Calu3 (cell line): ENCODE results near the gene CELF4. TPM values are rescaled to one million over a fixed set of nuclear protein-coding genes. Genes with fewer than 3 reads are reported as not detected.
A peak's percentile ranks its signal among the peaks of the same experiment; 100 is the strongest.

Experiments
- BruUV-seq: library from RNA; stranded (reverse); fragments of 400-500 nt; replicated peaks from 2 replicates; lab custom pipeline; 2021; lab: Mats Ljungman, UMichigan
- CTCF ChIA-PET: fragments of 300-600 bp; sonication (Branson Sonifier 250); formaldehyde crosslinking; loops from one replicate; lab custom pipeline; 2022; ENCODE audit warnings: antibody characterized with exemption; lab: Charles Lee
- DNase-seq: peaks from one replicate; pipeline ENCODE4 v3.0.0; 2022
- H3K27ac Mint-ChIP-seq: one replicate; pipeline ENCODE4 v1.8.0; 2022; ENCODE audit warnings: mixed read lengths; ENCODE audit not compliant: unreplicated experiment
- H3K27me3 Mint-ChIP-seq: one replicate; pipeline ENCODE4 v1.8.0; 2022; ENCODE audit warnings: mixed read lengths; ENCODE audit not compliant: unreplicated experiment
- H3K36me3 Mint-ChIP-seq: one replicate; pipeline ENCODE4 v1.8.0; 2022; ENCODE audit warnings: mild to moderate bottlenecking, moderate library complexity, mixed read lengths; ENCODE audit not compliant: insufficient read depth, unreplicated experiment
- H3K4me1 Mint-ChIP-seq: one replicate; pipeline ENCODE4 v1.8.0; 2022; ENCODE audit warnings: mild to moderate bottlenecking, low read depth, mixed read lengths; ENCODE audit not compliant: unreplicated experiment
- H3K4me3 Mint-ChIP-seq: one replicate; pipeline ENCODE4 v1.8.0; 2022; ENCODE audit warnings: mild to moderate bottlenecking, low read depth, moderate library complexity, mixed read lengths; ENCODE audit not compliant: unreplicated experiment
- H3K9me3 Mint-ChIP-seq: one replicate; pipeline ENCODE4 v1.8.0; 2022; ENCODE audit warnings: low read depth, mixed read lengths; ENCODE audit not compliant: unreplicated experiment
- intact Hi-C: fragments of 100-400 bp; cut with micrococcal nuclease; formaldehyde crosslinking; loops from one replicate; pipeline ENCODE4 v1.10.0; 2022; ENCODE audit not compliant: unreplicated experiment
- total RNA-seq: library from RNA; stranded (reverse); gene quantifications from 2 replicates; pipeline ENCODE4 v1.2.3, GENCODE V29; 2022
- TF ChIP-seq, protein P1 (sequence below): fragments of 200-600 bp; IDR thresholded peaks from one replicate; pipeline ENCODE4 v1.8.0; 2022; ENCODE audit warnings: antibody characterized with exemption; ENCODE audit not compliant: unreplicated experiment

The CELF4 gene
- total RNA-seq, 1 experiment from 2014 or later, result 7.8 TPM

DNA sequence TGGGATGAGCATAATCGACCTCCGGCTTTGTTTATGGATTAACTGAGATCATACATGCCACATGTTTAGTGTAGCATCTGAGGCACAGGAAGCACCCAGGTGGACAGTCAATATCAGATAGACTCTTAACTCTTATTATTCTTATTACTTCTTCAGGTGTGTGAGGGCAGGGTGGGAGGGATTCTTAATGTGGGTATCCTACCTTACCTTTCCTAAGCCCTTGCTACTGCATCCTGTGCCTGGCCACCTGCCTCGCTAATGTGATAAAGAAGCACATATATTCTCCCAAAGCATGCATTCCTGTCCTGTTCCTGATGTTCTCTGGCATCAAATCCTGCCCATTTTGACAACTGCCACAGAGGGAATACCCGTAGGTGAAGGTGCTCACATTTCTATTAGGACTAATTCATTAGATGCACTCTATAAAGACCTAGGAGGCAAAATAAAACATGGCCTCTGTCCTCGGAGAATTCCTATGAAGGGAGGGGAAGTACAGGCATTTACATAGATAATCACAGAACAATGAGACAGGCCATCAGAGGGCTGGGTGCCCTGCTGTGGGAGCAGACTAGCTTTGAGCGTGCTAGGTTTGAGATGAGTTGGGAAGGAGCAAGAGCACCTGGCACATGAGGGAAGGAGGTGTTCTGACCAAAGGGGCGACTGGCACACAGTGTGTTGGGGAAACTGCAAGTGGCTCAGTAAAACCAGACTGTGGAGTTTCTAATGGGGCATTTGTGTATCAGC, 19.5 kb upstream of the CELF4 start:
- BruUV-seq, result no TSS peak
- DNase-seq, result no peak

DNA sequence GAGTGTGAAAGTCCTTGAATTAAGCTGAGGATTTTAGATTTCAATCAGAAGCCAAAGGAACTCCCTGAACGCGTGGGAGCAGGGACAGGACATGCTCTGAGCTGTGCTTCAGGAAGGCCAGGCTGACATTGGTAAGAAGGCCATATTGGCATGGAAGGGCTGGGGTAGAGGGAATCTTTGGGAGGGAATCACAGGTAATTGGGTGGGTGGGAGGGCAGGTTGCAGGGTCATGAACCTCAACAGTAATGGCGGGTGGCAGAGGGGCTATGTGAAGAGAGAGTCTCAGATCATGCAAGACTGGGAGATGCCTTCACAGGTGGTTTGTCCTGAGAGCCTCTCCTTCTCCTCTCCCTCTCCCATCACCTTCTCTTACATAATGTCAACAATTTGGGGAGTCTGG, 18.6 kb upstream of the CELF4 start:
- H3K9me3 Mint-ChIP-seq, result no peaks in the 10 kb centered on the region
- DNase-seq, result no peak
- no TSS peak for BruUV-seq
- CTCF ChIA-PET, result interaction anchor here (0.6 kb wide), 1 partner anchor 31 kb away, joined by 6 read pairs; no protein-coding TSS in a partner anchor
- intact Hi-C loops, result loop anchor here (10.0 kb wide), 1 partner anchor 161 kb away; no protein-coding TSS in a partner anchor
- no peaks in the 10 kb centered on the region for H3K4me1 Mint-ChIP-seq
- no peak overlapping the region for H3K27ac Mint-ChIP-seq
- no peaks in the 10 kb centered on the region for H3K36me3 Mint-ChIP-seq
- TF ChIP-seq, protein P1, sequence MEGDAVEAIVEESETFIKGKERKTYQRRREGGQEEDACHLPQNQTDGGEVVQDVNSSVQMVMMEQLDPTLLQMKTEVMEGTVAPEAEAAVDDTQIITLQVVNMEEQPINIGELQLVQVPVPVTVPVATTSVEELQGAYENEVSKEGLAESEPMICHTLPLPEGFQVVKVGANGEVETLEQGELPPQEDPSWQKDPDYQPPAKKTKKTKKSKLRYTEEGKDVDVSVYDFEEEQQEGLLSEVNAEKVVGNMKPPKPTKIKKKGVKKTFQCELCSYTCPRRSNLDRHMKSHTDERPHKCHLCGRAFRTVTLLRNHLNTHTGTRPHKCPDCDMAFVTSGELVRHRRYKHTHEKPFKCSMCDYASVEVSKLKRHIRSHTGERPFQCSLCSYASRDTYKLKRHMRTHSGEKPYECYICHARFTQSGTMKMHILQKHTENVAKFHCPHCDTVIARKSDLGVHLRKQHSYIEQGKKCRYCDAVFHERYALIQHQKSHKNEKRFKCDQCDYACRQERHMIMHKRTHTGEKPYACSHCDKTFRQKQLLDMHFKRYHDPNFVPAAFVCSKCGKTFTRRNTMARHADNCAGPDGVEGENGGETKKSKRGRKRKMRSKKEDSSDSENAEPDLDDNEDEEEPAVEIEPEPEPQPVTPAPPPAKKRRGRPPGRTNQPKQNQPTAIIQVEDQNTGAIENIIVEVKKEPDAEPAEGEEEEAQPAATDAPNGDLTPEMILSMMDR, result no peak
- H3K4me3 Mint-ChIP-seq, result no peak overlapping the region
- H3K27me3 Mint-ChIP-seq, result peaks cover 100% of the 10 kb centered on the region

More for the DNA sequence above, 19.5 kb upstream of the CELF4 start:
- no peaks in the 10 kb centered on the region for H3K36me3 Mint-ChIP-seq
- H3K4me1 Mint-ChIP-seq, result no peaks in the 10 kb centered on the region
- TF ChIP-seq, protein P1, result no peak
- H3K27ac Mint-ChIP-seq, result no peak overlapping the region
- no peak overlapping the region for H3K4me3 Mint-ChIP-seq
- CTCF ChIA-PET, result interaction anchor here (0.6 kb wide), 1 partner anchor 32 kb away, joined by 6 read pairs; no protein-coding TSS in a partner anchor
- intact Hi-C loops, result loop anchor here (10.0 kb wide), 1 partner anchor 160 kb away; no protein-coding TSS in a partner anchor
- peaks cover 100% of the 10 kb centered on the region for H3K27me3 Mint-ChIP-seq
- no peaks in the 10 kb centered on the region for H3K9me3 Mint-ChIP-seq

DNA sequence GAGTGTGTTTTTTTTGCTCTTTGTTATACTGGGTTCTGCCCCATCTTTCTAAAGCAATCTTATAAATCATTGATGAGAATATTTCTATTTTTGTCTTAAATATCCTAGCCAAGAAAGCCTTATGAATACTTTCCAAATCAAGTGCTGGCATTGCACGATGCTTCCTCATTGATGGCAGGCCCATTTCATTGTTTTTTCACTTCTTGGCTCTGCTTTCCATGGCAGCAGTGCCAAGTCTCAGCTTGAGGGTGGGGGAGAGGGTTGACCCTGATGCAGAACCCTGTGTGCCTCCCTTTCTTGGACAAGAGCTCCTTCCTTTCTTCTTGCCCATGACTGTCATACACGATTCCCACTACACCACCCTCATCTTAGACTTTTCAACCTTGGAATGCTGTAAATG, 16.7 kb upstream of the CELF4 start:
- CTCF ChIA-PET, result no interaction called here
- H3K4me1 Mint-ChIP-seq, result no peaks in the 10 kb centered on the region
- DNase-seq, result no peak
- intact Hi-C loops, result loop anchor here (10.0 kb wide), 1 partner anchor 163 kb away; no protein-coding TSS in a partner anchor
- no TSS peak for BruUV-seq
- peaks cover 87% of the 10 kb centered on the region for H3K27me3 Mint-ChIP-seq
- no peak overlapping the region for H3K27ac Mint-ChIP-seq
- no peaks in the 10 kb centered on the region for H3K9me3 Mint-ChIP-seq
- H3K36me3 Mint-ChIP-seq, result no peaks in the 10 kb centered on the region
- H3K4me3 Mint-ChIP-seq, result no peak overlapping the region
- TF ChIP-seq, protein P1, result no peak

DNA sequence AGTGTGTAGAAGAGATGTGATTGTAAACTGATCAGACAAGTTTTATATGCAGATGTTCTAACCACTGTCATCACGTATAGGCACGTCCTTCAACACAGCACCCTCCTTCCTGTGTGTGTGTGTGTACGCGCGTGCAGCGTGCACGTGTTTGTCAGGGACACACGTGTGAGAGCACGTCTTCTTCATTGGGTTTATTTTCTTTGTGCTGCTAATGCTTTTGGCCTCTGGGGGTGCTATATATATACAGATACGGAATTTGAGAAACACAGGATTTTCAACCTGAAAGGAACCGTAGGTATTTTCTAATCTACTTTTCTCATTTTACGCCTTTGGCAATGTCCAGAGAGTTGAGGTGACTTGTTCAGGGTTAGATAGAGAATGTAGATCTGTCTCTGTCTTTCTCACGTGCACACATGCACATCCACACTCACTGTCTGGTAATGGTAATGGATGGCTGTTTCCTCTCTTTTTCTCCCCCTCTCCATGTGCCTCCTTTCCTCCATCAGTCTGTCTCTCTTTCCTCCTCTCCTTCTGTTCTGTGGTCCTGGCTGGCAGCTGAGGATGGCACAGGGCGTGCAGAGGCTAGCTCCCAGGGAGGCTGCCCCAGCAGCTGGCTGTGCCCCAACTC, 13.4 kb upstream of the CELF4 start:
- DNase-seq, result peak; percentile 16
- Mint-ChIP-seq H3K27me3 (peaks cover 72% of the 10 kb centered on the region), H3K27ac (no peak overlapping the region), H3K36me3 (no peaks in the 10 kb centered on the region), H3K4me3 (no peak overlapping the region), H3K9me3 (no peaks in the 10 kb centered on the region), H3K4me1 (no peaks in the 10 kb centered on the region)
- no TSS peak for BruUV-seq
- TF ChIP-seq, protein P1, result peak; percentile 41
- intact Hi-C loops, result loop anchor here (10.0 kb wide), 1 partner anchor 86 kb away; no protein-coding TSS in a partner anchor
- CTCF ChIA-PET, result no interaction called here
